NCI-H1694 treated with DMSO at 0.1 percent for 48 hours (cell line): Measurements from ENCODE around the gene SLIT2.

Experiments
- DNase-seq: peaks from one replicate; lab custom pipeline; 2025; lab: John Stamatoyannopoulos, UW

The SLIT2 gene

DNA sequence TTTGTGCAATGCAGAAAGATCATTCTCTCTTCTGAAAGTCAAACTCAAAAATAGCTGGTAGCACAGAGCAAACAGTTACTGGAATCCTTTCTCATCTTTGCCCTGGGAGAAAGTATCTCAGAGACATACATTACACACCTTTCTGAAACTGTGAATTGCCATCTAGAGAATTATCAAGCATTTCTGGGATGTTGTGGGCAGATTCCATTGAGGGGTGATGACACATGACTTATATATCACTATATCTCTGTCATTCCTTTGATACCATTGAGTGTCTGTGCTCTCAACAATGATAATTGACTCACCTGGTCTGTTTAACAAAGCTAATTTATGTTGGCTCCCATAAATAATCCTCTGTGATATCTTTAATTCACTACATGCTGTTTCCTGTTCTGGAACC, 13.0 kb downstream of the SLIT2 start:
- no peak for DNase-seq

DNA sequence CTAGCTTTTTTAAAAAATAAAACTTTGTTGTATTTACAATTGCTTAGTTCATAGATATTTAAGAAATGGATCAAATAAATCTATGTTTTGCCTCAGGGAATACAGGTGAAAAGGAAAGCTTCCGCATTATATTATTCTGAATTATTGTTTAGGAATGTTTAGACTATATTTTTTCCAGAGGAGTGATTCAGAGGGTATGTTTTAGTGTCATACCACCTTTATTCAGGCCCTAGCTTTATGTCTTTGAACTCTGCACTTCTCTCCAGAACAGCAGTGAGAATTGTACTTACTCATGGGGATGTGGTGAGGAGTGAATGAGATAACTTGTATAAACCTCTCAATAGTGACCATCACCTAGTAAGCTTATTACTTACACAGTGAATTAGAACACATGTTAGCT, 14.0 kb downstream of the SLIT2 start:
- no peak for DNase-seq

DNA sequence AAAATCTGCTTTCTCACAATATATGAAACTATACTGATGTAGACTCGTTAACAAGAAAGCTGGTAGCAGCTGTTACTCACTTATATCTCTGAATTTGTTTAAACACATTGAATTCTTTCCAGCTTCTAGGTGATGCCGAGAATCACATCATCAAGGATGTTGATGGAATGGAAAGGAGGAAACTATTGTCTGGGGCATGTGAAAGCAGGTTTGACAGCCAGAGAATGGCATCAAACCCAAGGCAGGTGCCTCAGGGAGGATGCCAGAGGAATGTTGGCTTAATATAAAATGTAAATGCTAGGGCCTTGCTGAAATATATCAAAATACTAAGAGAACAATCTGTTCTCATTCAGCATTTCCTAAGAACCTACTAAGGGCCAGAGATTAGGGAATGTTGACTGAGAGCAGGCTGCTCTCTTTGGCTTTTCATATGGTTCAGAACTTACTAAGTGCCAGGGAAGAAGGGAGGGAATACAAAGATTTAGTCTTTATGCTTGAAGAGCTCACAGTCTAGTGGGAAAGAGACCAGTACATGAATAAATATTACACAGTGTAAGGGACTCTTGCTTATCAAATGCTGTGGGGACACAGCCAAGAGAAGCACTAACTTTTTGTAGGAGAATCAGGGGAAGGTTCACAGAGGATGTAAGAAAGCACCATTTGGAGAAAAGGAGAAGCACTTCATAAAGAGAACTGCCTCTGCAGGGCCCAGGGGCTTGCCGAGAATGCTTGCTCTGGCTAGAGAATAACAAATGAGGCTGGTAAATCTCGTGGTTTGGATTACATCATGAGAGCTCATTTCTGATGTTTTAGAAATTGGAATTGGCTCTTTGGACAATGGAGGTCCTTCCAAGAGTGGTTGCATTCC, 14.7 kb downstream of the SLIT2 start:
- no peak for DNase-seq

DNA sequence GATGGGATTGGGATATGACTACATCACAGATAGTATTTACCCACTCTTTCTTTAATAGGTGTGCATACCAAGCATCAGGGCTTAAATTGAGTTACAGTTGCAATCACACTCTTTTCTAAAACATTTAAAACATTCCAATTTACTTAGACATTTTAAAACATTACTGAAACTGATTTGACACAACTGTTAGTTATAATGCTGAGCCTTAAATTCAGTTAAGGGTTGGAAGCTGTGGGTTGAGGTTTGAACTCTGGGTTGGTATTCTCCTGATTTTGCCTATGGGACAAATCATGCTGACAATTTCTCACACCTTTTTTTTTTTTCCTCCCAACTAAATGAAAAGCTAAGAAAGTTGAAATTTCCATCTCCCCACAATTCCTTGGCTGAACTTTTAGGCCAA, 16.3 kb downstream of the SLIT2 start:
- DNase-seq, result no peak

DNA sequence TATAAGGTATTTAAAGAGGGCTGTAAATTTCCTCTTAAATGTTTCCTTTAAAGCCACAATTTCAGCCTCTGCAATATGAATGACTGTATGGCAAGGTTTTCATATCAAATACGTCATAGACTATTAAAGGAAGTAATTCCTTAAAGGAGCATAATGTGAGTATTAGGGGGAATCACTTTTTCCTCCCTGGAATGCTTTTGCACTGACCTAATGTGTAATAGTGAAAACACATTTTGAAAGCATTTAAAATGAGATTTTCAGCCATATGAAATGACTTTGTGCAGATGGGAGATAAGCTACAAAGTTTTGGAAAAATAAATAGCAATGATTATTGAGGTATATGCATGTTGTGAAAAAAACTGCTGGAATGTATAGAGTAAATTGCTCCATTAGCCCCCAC, 17.6 kb downstream of the SLIT2 start:
- DNase-seq, result no peak

DNA sequence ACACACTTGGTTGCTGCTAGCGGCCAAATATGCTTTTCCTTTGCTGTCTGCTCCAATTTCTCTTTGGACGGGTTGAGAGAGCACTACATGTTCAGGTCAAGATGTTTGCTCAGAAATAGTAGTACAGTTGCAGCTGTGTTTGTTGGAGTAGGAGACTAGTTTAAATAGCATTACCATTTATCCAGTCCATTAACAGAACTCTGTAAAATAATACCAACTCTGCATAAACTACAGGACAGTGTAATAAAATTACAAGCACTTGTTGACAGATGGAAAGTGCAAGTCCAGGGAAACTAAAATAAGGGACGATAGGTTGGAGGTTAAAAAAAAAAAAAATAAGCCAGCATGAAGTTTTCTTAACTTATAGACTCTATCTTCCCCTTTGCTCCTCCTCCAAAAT, 20.2 kb downstream of the SLIT2 start:
- no peak for DNase-seq

DNA sequence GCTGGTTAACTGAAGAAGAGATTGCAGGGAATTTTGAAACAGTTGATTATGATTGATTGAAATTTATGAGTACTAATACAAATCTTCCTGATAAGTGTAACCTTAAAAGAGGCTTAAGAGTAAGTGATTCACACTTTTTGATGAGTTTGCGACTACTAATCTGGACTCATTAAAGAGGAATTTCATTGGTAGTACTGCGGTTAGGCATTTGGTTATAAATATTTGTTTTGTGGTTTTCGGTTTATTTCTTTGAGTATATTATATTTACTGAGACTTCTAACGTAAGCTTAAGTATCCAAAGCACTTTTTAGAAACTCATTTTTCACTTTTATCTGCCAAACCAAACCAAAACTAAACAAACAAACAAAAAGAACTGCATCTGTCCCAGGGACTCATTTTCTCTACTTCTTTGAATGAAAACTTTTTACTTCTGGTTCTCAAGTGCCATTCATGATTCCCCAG, 20.7 kb downstream of the SLIT2 start:
- DNase-seq, result no peak

DNA sequence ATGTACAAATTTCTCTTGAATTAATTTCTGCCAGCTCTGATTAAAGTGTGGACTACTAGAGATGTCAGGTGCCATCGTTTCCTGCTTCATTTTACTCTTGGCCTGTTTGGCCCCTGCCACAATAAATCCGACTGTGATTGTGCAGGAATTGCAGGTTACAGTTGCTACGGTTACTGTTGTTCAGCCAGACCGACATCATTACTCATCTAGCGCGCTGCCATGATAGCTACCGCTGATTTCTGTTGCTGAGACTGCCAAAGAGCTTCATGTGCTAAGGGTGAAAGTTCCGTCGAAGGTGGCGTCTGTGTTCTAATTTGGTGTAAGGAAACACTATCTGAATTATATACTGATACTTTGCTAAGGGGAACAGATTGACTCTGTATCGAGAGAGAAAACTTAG, 22.1 kb downstream of the SLIT2 start:
- DNase-seq, result no peak

DNA sequence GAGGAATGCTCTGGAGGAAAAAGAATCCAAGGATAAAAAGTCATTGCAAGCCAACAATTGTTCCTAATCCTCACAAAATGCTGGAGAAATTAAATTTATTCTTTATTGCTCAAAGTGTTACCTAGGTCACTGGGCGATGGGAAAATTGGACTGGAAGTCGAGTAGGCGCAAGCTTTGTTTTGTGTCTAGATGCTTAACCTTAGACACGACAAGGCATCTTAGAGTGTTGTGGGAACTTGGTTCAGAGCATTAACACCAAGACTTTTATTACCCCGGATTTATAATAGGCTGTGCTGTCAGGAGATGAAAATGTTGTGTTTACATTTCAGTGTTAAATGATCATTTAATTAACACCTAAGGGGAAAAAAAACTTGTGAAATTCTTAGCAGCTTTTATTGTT, 25.1 kb downstream of the SLIT2 start:
- DNase-seq, result no peak

DNA sequence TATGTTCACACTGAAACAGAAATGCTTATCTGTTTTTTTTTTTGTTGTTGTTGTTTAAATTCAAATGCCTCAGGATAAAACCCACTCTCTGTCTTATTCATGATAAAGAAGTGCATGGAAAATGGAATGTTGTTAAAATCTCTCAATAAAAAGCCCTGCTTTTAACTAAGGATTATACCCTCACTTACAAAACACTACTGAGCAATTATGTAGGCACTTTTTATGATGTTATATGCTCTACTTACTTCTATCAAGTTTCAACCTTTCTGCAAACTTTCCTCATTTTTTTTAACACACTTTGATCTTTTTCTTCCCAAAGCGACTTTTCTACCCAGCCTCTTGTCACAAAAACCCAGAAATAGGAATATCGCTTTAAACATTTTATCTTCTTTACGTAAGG, 26.5 kb downstream of the SLIT2 start:
- no peak for DNase-seq

DNA sequence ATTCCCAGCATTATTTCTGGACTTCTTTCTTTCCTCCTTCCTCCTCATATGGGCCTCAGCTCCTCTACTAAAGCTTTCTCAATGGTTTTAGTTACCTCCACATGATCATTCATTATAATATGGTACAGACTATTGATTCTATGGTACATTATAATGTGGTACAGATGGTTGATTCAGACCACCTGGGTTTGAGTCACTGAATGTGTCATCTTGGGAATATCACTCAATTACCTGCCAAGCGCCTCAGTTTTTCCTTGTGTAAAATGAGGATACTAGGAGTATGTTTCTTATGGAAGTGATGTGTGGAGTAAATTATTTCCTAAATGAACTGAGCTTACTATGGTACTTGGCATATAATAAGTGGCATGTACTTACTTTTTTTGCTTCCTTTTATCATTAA, 27.7 kb downstream of the SLIT2 start:
- no peak for DNase-seq

DNA sequence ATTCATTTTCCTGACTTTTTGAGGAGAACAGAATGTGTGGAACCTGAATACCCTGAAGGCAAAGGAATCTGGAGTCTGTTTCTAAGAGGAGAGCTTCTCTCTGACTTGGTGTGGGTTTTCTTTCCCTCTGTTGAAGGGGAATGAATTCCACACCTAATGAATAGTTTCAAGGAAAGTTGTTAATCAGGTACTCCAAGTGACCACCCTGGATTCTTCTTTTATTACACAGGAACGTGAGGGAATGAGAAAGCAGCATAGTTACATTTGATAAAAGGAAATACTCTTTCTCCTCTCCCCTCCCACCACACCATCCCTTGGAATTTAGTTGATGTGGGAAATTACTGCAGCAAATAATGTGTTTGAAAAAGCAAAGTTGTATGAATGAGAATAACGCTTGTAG, 29.7 kb downstream of the SLIT2 start:
- DNase-seq, result no peak

DNA sequence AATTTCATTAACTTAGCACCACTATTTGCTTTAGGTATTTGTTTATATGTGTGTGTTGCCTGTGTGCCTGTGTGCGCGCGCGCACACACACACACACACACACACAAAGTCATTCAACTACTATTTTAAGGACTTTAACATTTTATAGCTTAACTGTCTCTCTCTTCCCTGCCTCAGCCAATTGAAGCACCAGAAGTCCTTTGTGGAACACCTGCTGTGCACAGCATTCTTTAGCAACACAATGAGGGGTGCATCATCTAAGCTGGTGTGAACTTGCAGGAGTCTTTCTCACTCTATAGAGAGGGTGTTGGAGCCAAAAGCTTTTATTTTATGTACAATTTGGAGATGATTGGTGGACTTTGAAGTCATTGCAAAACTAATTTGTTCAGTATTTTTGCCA, 31.3 kb downstream of the SLIT2 start:
- DNase-seq, result no peak

DNA sequence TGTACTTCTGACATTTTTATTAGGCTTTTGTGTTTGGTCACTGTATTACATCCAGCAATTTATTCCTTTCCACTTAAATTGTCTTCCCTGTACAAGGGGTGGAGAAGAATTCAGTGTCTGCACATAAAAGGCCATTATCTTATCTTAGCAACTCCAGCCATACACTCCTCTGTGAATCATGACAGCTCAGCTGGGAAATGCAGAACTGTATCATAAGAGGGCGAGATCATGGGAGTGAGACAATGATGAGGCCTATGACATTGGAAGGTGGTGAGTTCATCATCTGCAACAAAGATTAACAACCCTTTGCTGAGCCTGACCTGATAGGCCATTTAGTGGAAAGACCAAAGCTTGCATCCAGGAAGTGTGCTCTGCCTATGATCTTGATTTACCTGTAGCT, 33.3 kb downstream of the SLIT2 start:
- no peak for DNase-seq

DNA sequence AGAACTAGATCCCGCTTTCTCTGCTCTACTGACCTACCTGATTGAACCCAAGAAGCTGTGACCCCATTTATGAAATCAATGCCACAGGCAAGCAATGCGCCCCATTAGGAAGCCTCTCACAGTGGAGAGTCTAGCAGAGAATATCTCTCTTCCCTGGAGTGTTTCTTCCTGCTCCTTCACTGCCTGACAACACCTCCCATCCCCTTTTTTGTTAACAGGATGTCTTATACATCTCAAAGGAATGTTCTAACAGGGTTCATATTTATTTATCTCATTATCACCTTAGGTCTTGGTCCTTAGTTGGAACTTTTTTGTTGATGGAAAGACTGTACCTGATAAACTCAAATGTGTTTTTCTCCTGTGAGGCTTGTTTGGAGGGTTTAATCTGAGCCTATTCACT, 35.5 kb downstream of the SLIT2 start:
- DNase-seq, result no peak

DNA sequence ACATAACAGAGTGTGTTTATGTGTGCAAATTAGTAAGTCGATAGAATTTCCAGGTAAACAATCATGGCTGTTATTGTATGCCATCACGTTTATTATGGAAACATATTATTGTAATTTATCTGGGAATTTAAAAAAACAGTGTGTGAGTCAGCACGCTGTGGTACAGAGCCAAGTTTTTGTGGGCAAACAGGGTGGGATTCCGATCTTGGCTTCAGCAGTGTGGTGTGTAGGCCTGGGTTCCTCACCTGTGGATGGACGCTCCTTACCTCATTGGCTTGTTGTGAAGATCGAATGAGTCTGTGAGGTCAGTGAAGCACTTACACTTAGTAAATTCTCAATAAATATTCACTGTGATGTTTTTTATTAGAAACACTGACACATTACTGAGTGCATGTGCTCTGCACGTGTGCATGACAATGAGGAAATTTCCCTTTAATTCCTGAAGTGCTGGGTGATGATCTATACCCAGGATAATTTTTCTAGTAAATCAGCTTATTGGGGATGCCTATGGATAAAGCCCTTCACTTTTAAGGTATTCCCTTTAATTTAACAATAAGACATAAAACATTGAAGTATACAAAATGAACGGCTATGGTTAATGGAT, 36.4 kb downstream of the SLIT2 start:
- DNase-seq, result no peak

DNA sequence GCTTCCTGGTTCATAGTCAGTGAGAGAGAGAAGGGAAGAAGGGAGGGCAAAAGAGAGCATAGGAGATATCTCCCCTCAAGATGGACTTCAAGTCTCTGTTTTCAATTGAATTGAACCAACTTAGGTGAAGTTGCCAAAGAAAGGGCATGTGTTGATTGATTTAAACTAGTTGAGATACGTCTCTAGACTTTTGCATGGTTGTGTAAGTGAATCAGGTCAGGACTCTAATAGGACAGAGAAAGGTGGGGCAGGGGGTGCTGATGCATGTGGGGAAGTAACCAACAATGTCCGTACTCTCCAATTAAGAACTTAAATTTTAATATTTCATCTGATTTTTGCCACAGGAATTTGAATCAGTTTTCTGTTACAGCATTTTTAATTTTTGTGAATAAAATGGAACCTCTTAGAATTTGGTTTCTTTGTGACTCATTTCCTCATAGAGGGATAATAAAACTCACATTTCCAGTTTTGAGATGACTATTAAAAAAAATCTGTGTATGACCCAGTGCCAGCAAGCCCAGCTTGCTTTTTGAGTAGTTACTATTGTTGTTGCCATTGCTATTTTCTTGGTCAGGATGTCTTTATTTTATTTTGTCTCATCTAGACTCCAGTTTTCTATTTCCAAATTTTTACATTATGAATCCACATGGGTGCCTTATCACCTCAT, 37.3 kb downstream of the SLIT2 start:
- DNase-seq, result no peak

DNA sequence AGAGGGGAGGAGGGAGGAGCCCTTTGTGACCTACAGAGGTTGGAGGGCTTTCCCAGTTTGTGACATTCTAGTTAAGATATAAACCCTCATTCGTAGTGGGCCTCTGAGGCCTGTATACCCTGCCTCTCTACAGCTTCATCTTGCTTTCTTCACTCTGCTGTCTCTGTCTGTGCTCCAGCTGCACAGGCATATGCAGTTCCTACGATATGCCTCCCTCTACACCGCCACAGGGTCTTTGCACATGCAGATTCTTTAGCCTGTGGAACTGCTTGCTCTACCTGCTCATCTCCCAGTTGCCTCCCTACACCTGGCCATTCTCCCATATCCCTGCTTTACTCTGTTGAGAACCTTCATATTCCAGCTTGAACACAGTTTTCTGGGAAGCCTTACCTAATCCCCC, 38.1 kb downstream of the SLIT2 start:
- no peak for DNase-seq

DNA sequence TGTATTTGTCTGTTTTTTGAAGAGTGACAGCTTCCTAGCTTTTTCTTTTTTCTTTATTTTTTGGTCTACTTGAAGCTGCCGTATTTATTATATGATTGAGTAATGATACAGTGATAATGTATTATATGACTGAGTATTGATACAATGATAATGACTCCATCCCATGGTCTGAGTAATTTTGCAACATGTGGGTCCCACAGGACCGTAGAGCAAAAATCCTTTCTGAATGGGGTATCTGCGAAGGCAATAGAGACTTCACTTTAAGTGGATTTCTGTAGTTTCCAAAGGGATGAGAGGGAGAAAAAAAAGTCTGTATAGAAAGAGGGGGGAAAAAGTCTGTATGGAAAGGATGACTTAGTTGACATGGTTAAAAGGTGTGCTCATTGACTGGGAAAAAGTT, 41.0 kb downstream of the SLIT2 start:
- DNase-seq, result no peak

DNA sequence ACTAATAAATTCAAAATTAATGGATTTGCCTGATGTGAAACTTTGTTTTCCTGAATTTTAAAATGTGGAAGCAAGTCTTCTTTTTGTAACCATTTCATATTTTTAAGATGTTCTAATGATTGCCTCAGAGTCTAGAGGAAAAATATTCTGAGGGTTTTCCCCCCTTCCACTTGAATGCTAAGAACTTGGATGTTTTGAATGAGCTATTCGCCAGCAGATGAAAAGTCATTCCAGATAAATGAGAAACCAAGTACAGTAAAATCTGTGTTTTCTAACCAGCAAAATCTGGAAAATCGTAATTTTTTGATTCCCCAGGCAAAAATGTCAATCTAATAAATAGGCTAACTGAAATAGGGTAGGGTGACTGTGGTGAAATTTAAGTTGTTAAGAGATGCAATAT, 45.6 kb downstream of the SLIT2 start:
- no peak for DNase-seq

DNA sequence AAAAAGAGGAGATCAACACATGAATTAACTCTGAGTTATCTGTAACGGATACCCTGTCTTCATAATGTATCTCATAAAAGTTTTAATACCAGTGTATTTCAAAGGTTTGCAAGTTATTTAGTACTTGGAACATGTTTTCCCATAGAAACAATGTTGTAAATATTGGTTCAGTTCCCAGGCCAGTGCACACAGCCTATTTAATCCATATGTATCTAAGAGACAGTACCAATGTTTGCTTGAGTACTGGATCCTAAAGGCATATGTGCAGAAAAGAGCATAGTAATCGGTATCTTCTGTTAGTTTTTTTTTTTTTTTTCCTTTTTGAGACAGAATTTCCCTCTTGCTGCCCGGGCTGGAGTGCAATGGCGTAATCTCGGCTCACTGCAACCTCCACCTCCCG, 46.1 kb downstream of the SLIT2 start:
- DNase-seq, result no peak

DNA sequence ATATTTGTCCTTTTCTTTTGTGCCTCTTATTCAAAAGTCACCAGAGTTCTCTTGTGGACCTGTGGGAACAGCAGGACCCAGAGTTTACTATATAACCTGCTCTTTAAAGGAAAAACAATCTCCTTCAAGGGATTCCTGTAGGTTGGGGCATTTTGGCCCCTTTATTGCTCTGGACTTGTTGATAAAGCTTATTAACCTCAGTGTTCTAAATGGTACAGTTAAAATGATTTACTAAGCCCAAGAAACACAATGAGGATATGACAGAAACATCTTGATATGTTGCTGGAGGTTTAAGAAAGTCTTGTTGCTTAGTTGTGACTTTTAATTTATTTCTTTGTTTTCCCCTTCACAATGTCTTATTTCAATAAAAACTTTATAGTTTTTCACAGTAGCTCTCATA, 46.8 kb downstream of the SLIT2 start:
- no peak for DNase-seq

DNA sequence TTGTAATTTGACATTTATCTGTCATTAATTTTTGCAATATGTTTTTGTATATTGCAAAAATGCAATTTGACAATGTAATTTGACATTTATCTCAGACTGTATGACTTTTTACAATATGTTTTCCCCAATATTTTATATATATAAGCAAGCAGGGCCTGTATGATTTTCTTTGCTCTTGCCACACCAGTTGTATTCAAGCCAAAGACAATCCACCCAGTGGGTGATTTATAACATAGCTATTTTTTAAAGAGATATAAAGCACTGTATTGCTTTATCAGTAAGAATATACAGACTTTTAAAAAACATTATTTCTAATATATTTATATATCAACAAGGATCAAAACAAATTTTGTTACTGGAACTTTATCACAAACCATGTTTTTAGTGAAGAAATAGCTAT, 47.3 kb downstream of the SLIT2 start:
- no peak for DNase-seq
